ENCODE data around the gene KIF5B.

- no peak for TF ChIP-seq CTCF (IDR thresholded peaks at IDR 0.05; ENCODE audit: control extremely low read depth in 1 of 3, insufficient read depth in 1 of 3, low read depth in 1 of 3, low read length in 3 of 3)
- TF ChIP-seq SIRT6 (IDR thresholded peaks at IDR 0.05; ENCODE audit: low read length), result no peak
- TF ChIP-seq CHD2 (IDR thresholded peaks at IDR 0.05; ENCODE audit: low read length), result no peak
These were observed 83.6 kb downstream of the KIF5B start for GRCh38 chr10:31972519-31973041.
